HCT116 (cell line): Measurements from ENCODE around the gene KCND3.

ENCODE experiments used
- CEBPB ChIP-seq: IDR thresholded peaks from 2 replicates; pipeline ENCODE4 v1.6.1; 2012; ENCODE audit warnings: low read depth
- CTCF ChIP-seq, 3 experiments: fragments of 200-600 bp in 1 of 3; sonication (generic) in 1 of 3; IDR thresholded peaks in 2 of 3; conservative IDR thresholded peaks in 1 of 3; 2 replicates each; pipeline ENCODE4 v1.5.1; 2012 to 2017; ENCODE audit warnings: low read depth in 2 of 3, low read length in 2 of 3, antibody characterized with exemption in 1 of 3, borderline replicate concordance in 1 of 3, control low read depth in 1 of 3, mild to moderate bottlenecking in 1 of 3, mixed read lengths in 1 of 3, mixed run types in 1 of 3, moderate library complexity in 1 of 3; ENCODE audit not compliant: insufficient read depth in 1 of 3
- RAD21 ChIP-seq: IDR thresholded peaks from 2 replicates; pipeline ENCODE4 v1.6.1; 2012; ENCODE audit warnings: low read depth, mild to moderate bottlenecking
- SIN3A ChIP-seq: IDR thresholded peaks from 2 replicates; pipeline ENCODE4 v1.6.1; 2012; ENCODE audit warnings: low read depth

DNA sequence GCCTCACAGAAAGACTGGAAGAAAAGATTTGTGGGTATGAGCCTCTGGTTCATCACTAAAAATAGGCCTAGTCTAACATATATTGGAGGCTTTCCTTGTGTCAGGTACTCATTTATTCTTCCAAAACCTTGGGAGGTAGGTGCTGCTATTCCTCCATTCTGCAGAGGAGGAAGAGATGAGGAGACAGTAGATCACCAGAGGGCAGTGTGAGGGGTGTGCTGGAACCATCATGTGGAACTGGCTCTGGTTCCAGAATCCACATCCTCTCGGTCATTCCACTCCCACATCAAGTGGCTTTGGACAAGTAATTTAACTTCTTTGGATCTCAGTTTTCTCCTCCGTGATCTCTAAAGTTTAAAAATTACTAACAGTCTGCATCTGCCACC lies 242.9 kb downstream of the KCND3 start:
- TF ChIP-seq CTCF (IDR thresholded peaks at IDR 0.05 in 2 of 3, conservative IDR thresholded peaks at IDR 0.05 in 1 of 3; ENCODE audit: borderline replicate concordance in 1 of 3, insufficient read depth in 1 of 3, low read depth in 2 of 3, low read length in 2 of 3) (no peak; a peak in 1 of 6 replicates), RAD21 (no peak), CEBPB (no peak), SIN3A (no peak)
